C4-2B (cell line): ENCODE measurements around the gene SNCAIP.

ENCODE experiments used
- ZFX ChIP-seq: fragments of 450-650 bp; IDR thresholded peaks from 2 replicates; pipeline ENCODE4 v1.6.1; 2017
- TF ChIP-seq, protein P1 (sequence below): fragments of 450-650 bp; conservative IDR thresholded peaks from 2 replicates; pipeline ENCODE4 v1.5.1; 2017; ENCODE audit warnings: mild to moderate bottlenecking

DNA sequence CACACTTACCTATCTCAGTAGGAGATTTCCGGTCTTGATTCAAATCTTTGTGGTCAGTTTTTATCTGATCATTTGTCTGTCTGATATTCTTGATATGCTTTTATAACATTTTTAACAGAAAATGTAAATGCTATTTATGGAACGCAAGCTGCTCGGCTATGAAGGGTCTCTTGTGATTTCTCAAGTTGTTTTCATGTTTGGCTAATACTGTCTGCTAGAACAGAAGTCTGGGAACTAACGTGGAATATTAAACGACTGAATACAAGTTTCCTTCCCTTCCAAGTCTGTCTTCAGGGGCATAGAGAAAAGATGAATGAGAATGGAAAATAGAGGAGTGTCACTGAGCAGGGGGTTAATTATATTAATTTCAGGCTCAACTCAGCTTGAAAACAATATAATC, 27.6 kb downstream of the SNCAIP start:
- TF ChIP-seq, protein P1, sequence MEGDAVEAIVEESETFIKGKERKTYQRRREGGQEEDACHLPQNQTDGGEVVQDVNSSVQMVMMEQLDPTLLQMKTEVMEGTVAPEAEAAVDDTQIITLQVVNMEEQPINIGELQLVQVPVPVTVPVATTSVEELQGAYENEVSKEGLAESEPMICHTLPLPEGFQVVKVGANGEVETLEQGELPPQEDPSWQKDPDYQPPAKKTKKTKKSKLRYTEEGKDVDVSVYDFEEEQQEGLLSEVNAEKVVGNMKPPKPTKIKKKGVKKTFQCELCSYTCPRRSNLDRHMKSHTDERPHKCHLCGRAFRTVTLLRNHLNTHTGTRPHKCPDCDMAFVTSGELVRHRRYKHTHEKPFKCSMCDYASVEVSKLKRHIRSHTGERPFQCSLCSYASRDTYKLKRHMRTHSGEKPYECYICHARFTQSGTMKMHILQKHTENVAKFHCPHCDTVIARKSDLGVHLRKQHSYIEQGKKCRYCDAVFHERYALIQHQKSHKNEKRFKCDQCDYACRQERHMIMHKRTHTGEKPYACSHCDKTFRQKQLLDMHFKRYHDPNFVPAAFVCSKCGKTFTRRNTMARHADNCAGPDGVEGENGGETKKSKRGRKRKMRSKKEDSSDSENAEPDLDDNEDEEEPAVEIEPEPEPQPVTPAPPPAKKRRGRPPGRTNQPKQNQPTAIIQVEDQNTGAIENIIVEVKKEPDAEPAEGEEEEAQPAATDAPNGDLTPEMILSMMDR = no peak
- no peak for TF ChIP-seq ZFX
